GM13977 (cell line): ENCODE measurements around the gene MYCL.

ENCODE experiments used
- DNase-seq: peaks from one replicate; pipeline ENCODE4 v3.0.0; 2012; ENCODE audit warnings: low spot score
- in situ Hi-C: fragments of 300-500 bp; cut with MboI; formaldehyde crosslinking; loops from one replicate; pipeline ENCODE4 v1.12.0; 2022; ENCODE audit warnings: low sequenced_read_pairs, low pct_unique_long_range_greater_than_20kb, mixed read lengths, inconsistent platforms; ENCODE audit not compliant: unreplicated experiment
- TF ChIP-seq, protein P1 (sequence below): IDR thresholded peaks from 2 replicates; pipeline ENCODE4 v1.5.1; 2012; ENCODE audit warnings: mild to moderate bottlenecking, control low read depth; ENCODE audit not compliant: insufficient read depth; ENCODE audit errors: extremely low read depth, missing control alignments

The MYCL gene

DNA sequence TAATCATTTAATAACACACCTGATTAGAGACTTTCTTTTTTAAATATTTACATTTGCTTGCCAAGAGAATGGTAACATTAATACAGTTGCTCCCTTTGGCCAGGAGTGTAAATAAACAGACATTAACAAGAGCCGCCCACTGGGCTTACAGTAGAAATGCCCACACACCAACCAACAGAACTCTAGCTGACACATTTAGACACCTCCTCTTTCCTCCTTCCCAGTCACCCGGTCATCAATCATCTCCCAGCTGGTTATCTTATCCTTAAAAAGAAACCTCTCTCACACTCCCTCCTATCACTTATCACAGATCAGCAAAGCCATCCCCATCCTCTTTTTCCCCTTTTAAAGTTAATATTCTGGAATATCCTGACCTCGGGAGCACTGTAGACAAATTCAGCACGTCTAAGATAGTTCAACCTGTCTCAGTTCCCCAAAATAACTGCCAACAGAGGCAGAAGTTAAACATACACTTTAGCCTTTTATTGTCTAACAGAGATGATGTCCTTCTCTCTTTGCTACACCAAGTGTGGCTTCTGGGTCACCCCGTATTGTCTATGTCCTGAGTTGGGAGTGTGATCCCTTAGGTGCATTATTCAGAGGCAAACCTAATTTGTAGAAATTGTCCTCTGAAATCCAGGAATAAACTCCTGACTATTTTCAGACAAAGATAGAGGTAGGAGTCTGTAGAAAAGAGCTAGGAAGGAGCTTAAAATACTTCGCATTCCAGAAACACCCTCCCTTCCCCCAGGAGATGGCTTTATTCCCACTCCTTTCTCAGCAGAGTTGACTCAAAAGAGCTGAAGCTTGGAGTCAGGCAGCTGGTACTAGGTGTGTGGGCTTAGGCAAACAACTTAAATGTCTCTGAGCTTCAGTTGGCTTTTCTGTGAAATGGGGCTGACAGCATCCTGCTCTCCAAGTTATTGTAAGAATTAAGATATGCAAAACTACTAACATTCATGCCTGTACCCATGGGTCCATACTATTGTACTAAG, 8.8 kb downstream of the MYCL start:
- DNase-seq = no peak
- in situ Hi-C loops = no loop called here
- TF ChIP-seq, protein P1, sequence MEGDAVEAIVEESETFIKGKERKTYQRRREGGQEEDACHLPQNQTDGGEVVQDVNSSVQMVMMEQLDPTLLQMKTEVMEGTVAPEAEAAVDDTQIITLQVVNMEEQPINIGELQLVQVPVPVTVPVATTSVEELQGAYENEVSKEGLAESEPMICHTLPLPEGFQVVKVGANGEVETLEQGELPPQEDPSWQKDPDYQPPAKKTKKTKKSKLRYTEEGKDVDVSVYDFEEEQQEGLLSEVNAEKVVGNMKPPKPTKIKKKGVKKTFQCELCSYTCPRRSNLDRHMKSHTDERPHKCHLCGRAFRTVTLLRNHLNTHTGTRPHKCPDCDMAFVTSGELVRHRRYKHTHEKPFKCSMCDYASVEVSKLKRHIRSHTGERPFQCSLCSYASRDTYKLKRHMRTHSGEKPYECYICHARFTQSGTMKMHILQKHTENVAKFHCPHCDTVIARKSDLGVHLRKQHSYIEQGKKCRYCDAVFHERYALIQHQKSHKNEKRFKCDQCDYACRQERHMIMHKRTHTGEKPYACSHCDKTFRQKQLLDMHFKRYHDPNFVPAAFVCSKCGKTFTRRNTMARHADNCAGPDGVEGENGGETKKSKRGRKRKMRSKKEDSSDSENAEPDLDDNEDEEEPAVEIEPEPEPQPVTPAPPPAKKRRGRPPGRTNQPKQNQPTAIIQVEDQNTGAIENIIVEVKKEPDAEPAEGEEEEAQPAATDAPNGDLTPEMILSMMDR = no peak

DNA sequence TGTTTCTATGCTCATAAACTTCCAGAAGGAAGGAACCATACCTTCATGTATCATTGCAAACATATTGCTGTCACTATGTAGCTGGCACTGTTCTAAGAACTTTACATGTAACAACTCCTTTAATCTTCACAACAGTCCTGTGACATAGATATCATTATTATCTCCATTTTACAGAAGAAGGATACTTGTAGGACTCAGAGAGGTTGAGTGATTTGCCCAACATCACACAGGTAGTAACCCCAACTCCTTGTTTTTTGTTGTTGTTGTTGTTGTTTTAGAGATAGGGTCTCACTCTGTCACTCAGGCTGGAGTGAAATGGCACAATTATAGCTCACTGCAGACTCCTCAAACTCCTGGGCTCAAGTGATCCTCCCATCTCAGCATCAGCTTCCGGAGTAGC, 10.8 kb downstream of the MYCL start:
- DNase-seq = no peak
- in situ Hi-C loops = no loop called here
- TF ChIP-seq, protein P1 = no peak

DNA sequence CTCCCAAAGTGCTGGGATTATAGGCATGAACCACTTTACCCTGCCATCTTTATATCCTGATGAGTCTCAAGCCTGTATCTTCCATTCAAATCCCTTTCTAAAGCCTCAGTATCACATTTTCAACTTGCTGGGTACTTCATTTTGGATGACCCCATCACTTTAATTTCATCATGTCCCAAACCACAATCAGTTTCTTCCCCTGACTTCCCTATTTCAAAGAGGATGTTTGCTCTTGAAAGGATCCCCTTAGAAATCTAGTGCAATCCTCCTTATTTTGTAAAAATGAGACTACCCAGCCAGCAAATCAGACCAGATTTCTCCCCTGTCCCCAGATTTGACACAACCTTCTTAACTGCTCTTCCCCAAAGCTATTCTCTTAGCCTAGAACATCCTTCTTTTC, 11.4 kb downstream of the MYCL start:
- no peak for DNase-seq
- TF ChIP-seq, protein P1 = no peak
- in situ Hi-C loops = no loop called here

DNA sequence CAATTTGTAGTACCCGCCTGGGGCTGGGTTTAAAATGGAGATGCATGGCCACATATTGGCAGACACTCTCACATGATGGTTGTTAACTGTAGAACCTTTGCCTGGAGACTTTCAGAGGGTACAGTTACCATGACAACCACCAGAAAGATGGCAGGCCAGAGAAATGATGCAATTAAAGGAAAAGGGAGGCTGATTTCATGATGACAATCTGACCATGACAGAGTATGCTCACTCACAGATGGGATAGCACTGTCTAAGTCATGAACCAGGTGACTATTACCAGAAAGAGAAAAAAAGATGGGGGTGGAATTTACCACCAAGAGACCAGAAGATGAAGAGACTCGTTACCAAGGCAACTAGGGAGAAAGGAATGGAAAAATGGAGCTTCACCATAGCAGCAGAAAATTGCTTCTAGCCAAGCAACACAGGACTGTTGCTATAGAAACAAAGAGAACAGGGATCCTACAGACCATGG, 14.9 kb downstream of the MYCL start:
- DNase-seq = no peak
- TF ChIP-seq, protein P1 = no peak
- in situ Hi-C loops = no loop called here

DNA sequence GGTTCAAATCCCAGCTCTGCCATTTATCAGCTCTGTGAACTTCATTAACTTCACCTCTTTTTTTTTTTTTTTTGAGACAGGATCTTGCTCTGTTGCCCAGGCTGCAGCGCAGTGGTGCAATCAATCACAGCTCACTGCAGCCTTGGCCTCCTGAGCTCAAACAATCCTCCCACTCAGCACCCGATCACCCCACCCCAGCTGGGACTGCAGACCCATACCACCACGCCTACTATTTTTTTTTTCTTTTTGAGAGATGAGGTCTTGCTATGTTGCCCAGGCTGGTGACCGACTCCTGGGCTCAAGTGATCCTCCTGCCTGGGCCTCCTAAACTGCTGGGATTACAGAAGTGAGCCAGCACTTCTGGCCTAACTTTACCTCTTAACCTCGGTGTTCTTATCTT, 16.2 kb downstream of the MYCL start:
- in situ Hi-C loops = no loop called here
- TF ChIP-seq, protein P1 = no peak
- no peak for DNase-seq

DNA sequence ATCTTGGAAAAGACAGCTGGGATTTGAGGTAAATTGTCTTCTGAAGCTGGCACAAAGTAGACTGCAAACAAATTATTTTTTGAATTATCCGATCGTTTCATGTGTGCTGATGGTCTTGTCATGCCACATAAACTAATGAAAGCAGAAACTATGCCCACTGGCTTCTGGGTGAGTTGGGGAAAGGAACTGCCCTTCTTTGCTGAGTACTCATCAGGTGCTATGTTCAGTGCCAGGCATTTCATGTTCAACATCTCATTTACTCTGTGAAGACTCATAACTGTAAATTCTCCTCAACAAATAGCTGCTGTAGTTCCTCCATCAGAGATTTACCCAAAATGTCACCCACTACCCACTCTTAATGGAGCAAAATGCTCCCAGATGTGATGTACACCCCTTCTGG, 19.6 kb downstream of the MYCL start:
- no peak for DNase-seq
- TF ChIP-seq, protein P1 = no peak
- in situ Hi-C loops = no loop called here
